ENCODE data around the gene XYLT1.

XYLT1 gene

DNA sequence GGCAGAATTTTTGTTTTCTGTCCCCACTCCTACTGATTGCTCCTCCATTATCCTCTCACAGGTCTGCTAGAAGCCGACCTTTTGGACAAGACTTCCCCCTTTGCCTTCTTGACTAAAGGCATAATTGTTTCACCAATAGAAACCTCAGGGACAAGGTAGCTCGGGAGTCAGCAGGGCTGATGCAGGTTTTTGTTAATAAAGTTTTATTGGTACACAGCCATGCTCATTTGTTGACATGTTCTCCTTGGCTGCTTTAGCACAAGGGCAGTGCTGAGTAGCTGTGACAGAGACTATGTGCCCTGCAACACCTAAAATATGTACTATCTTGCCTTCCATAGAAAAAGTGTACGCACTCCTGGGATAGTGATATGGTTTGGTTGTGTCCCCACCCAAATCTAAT, 271.6 kb downstream of the XYLT1 start:
- ATAC-seq = no peak
- TF ChIP-seq BACH2 (CRISPR knock-in tag; IDR thresholded peaks at IDR 0.05; ENCODE audit: borderline replicate concordance) (no peak), ARNTL (CRISPR knock-in tag; IDR thresholded peaks at IDR 0.05; ENCODE audit: borderline replicate concordance, low read depth) (no peak), ZC3H10 (CRISPR knock-in tag; IDR thresholded peaks at IDR 0.05) (no peak), ZFP3 (CRISPR knock-in tag; IDR thresholded peaks at IDR 0.05) (no peak), GLIS3 (CRISPR knock-in tag; IDR thresholded peaks at IDR 0.05) (no peak), OSR1 (CRISPR knock-in tag; IDR thresholded peaks at IDR 0.05) (no peak), ZFP30 (CRISPR knock-in tag; IDR thresholded peaks at IDR 0.05) (no peak), ISL1 (CRISPR knock-in tag; IDR thresholded peaks at IDR 0.05) (no peak), ZNF8 (CRISPR knock-in tag; IDR thresholded peaks at IDR 0.05) (no peak), TCF4 (CRISPR knock-in tag; IDR thresholded peaks at IDR 0.05; ENCODE audit: borderline replicate concordance) (no peak), ZNF70 (CRISPR knock-in tag; IDR thresholded peaks at IDR 0.05) (no peak), ZNF565 (CRISPR knock-in tag; conservative IDR thresholded peaks at IDR 0.05; ENCODE audit: low read depth) (no peak), TOX (CRISPR knock-in tag; IDR thresholded peaks at IDR 0.05; ENCODE audit: borderline replicate concordance) (no peak), PPARA (CRISPR knock-in tag; IDR thresholded peaks at IDR 0.05; ENCODE audit: borderline replicate concordance) (no peak)
- TF ChIP-seq, protein P1, sequence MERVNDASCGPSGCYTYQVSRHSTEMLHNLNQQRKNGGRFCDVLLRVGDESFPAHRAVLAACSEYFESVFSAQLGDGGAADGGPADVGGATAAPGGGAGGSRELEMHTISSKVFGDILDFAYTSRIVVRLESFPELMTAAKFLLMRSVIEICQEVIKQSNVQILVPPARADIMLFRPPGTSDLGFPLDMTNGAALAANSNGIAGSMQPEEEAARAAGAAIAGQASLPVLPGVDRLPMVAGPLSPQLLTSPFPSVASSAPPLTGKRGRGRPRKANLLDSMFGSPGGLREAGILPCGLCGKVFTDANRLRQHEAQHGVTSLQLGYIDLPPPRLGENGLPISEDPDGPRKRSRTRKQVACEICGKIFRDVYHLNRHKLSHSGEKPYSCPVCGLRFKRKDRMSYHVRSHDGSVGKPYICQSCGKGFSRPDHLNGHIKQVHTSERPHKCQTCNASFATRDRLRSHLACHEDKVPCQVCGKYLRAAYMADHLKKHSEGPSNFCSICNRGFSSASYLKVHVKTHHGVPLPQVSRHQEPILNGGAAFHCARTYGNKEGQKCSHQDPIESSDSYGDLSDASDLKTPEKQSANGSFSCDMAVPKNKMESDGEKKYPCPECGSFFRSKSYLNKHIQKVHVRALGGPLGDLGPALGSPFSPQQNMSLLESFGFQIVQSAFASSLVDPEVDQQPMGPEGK (CRISPR knock-in tag; IDR thresholded peaks at IDR 0.05; ENCODE audit: borderline replicate concordance) = no peak
- TF ChIP-seq, protein P2, sequence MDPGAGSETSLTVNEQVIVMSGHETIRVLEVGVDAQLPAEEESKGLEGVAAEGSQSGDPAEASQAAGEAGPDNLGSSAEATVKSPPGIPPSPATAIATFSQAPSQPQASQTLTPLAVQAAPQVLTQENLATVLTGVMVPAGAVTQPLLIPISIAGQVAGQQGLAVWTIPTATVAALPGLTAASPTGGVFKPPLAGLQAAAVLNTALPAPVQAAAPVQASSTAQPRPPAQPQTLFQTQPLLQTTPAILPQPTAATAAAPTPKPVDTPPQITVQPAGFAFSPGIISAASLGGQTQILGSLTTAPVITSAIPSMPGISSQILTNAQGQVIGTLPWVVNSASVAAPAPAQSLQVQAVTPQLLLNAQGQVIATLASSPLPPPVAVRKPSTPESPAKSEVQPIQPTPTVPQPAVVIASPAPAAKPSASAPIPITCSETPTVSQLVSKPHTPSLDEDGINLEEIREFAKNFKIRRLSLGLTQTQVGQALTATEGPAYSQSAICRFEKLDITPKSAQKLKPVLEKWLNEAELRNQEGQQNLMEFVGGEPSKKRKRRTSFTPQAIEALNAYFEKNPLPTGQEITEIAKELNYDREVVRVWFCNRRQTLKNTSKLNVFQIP (CRISPR knock-in tag; IDR thresholded peaks at IDR 0.05; ENCODE audit: borderline replicate concordance, low read depth) = no peak
- TF ChIP-seq, protein P3, sequence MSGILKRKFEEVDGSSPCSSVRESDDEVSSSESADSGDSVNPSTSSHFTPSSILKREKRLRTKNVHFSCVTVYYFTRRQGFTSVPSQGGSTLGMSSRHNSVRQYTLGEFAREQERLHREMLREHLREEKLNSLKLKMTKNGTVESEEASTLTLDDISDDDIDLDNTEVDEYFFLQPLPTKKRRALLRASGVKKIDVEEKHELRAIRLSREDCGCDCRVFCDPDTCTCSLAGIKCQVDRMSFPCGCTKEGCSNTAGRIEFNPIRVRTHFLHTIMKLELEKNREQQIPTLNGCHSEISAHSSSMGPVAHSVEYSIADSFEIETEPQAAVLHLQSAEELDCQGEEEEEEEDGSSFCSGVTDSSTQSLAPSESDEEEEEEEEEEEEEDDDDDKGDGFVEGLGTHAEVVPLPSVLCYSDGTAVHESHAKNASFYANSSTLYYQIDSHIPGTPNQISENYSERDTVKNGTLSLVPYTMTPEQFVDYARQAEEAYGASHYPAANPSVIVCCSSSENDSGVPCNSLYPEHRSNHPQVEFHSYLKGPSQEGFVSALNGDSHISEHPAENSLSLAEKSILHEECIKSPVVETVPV (CRISPR knock-in tag; IDR thresholded peaks at IDR 0.05) = no peak

DNA sequence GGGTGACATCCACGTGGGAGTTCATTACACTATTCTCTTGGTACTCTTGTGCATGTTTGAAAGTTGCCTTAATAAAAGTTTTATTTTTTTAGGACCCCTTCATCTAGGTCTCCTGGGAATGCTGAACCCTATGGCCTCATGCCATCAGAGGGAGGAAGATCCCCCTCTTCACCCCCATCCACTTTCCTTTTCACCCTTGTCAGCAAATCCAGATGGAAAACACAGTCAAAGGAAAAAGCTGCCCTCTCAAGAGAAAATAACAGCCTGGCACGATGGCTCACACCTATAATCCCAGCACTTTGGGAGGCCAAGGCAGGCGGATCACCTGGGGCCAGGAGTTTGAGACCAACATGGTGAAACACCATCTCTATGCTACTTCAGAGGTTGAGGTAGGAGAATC, 274.2 kb downstream of the XYLT1 start:
- ATAC-seq = no peak
- TF ChIP-seq ESRRG (CRISPR knock-in tag; IDR thresholded peaks at IDR 0.05) = no peak

DNA sequence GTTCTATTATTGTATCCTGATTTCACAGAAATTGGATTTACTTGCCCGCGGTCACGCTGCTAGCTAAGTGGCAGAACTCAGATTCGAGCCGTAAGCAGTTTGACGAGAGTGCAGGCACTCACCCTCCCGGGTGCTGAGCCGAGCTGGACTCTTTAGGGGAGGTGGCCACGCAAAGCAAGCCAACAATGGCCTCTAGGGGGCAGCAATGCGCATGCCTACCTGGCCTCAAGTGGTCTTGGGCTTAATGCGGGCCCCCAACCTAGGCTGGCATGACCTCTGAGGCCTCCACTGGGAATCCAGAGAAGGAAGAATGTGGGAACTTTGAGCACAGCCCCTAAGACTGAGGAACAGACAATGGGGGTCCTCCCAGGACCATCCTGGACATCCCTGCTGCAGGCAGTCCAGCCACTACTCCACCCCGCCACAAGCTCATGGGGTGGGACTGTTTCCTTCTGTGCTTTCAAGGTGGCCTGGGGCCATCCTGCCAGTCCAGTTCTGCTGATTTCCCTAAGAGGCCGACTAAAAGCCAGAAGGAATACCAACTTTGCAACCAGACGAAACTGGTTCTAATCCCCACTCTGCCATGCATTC, 276.5 kb downstream of the XYLT1 start:
- TF ChIP-seq ZC3H10 (CRISPR knock-in tag; IDR thresholded peaks at IDR 0.05) (no peak), PPARA (CRISPR knock-in tag; IDR thresholded peaks at IDR 0.05; ENCODE audit: borderline replicate concordance) (no peak), SNAI2 (CRISPR knock-in tag; IDR thresholded peaks at IDR 0.05) (no peak), BACH2 (CRISPR knock-in tag; IDR thresholded peaks at IDR 0.05; ENCODE audit: borderline replicate concordance) (no peak)
- TF ChIP-seq, protein P3 (CRISPR knock-in tag; IDR thresholded peaks at IDR 0.05) = no peak
- TF ChIP-seq, protein P4, sequence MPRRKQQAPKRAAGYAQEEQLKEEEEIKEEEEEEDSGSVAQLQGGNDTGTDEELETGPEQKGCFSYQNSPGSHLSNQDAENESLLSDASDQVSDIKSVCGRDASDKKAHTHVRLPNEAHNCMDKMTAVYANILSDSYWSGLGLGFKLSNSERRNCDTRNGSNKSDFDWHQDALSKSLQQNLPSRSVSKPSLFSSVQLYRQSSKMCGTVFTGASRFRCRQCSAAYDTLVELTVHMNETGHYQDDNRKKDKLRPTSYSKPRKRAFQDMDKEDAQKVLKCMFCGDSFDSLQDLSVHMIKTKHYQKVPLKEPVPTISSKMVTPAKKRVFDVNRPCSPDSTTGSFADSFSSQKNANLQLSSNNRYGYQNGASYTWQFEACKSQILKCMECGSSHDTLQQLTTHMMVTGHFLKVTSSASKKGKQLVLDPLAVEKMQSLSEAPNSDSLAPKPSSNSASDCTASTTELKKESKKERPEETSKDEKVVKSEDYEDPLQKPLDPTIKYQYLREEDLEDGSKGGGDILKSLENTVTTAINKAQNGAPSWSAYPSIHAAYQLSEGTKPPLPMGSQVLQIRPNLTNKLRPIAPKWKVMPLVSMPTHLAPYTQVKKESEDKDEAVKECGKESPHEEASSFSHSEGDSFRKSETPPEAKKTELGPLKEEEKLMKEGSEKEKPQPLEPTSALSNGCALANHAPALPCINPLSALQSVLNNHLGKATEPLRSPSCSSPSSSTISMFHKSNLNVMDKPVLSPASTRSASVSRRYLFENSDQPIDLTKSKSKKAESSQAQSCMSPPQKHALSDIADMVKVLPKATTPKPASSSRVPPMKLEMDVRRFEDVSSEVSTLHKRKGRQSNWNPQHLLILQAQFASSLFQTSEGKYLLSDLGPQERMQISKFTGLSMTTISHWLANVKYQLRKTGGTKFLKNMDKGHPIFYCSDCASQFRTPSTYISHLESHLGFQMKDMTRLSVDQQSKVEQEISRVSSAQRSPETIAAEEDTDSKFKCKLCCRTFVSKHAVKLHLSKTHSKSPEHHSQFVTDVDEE (CRISPR knock-in tag; IDR thresholded peaks at IDR 0.05) = no peak
- TF ChIP-seq, protein P5, sequence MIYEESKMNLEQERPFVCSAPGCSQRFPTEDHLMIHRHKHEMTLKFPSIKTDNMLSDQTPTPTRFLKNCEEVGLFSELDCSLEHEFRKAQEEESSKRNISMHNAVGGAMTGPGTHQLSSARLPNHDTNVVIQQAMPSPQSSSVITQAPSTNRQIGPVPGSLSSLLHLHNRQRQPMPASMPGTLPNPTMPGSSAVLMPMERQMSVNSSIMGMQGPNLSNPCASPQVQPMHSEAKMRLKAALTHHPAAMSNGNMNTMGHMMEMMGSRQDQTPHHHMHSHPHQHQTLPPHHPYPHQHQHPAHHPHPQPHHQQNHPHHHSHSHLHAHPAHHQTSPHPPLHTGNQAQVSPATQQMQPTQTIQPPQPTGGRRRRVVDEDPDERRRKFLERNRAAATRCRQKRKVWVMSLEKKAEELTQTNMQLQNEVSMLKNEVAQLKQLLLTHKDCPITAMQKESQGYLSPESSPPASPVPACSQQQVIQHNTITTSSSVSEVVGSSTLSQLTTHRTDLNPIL (CRISPR knock-in tag; IDR thresholded peaks at IDR 0.05; ENCODE audit: low read depth) = no peak
- TF ChIP-seq, protein P1 (CRISPR knock-in tag; IDR thresholded peaks at IDR 0.05; ENCODE audit: borderline replicate concordance) = no peak
- peak; percentile 83 for ATAC-seq
